22Rv1 (cell line): ENCODE measurements around the gene SYPL2.
"Not testable (repeated sequence)": the region's sequence is repeated elsewhere in the genome, so short reads cannot be mapped to it uniquely, and the experiment has no call there.

ENCODE experiments used
- H3K27ac ChIP-seq: fragments of 450-650 bp; 2 replicates; pipeline ENCODE4 v1.5.1; 2017
- CTCF ChIP-seq: fragments of 450-650 bp; IDR thresholded peaks from 2 replicates; pipeline ENCODE4 v1.5.1; 2017; ENCODE audit warnings: mild to moderate bottlenecking
- ZFX ChIP-seq: fragments of 450-650 bp; IDR thresholded peaks from 2 replicates; pipeline ENCODE4 v1.6.1; 2017; ENCODE audit warnings: antibody characterized with exemption, borderline replicate concordance

SYPL2 gene

GRCh38 chr1:109433322-109433721 is 33.0 kb upstream of the SYPL2 start:
- TF ChIP-seq CTCF (no peak), ZFX (no peak)
- no peak overlapping the region for H3K27ac ChIP-seq

GRCh38 chr1:109434484-109434883 is 31.9 kb upstream of the SYPL2 start:
- TF ChIP-seq CTCF (no peak), ZFX (no peak)
- H3K27ac ChIP-seq: no peak overlapping the region

GRCh38 chr1:109438798-109439297 is 27.5 kb upstream of the SYPL2 start:
- H3K27ac ChIP-seq: no peak overlapping the region
- TF ChIP-seq ZFX (no peak), CTCF (no peak)

GRCh38 chr1:109441069-109441468 is 25.3 kb upstream of the SYPL2 start:
- H3K27ac ChIP-seq: no peak overlapping the region
- no peak for TF ChIP-seq ZFX
- no peak for TF ChIP-seq CTCF

- H3K27ac ChIP-seq: no peak overlapping the region
- no peak for TF ChIP-seq ZFX
- TF ChIP-seq CTCF: no peak
These were observed 22.9 kb upstream of the SYPL2 start for GRCh38 chr1:109443476-109443875.

- no peak overlapping the region for H3K27ac ChIP-seq
- TF ChIP-seq ZFX (no peak), CTCF (no peak)
These were observed 22.0 kb upstream of the SYPL2 start for GRCh38 chr1:109444346-109444745.

- not testable (repeated sequence) for H3K27ac ChIP-seq
These were observed 20.2 kb upstream of the SYPL2 start for GRCh38 chr1:109445949-109446695.

- TF ChIP-seq CTCF: no peak
- TF ChIP-seq ZFX: no peak
- no peak overlapping the region for H3K27ac ChIP-seq
These were observed 18.8 kb upstream of the SYPL2 start for GRCh38 chr1:109447524-109447923.
